Lower leg skin (tissue), 4 donors: ENCODE results near the gene CD274. TPM values are rescaled to one million over a fixed set of nuclear protein-coding genes. Genes with fewer than 3 reads are reported as not detected.

Experiments
- DNase-seq, 2 donors: peaks; one replicate each; pipeline ENCODE4 v3.0.0-alpha.2; 2019; ENCODE audit warnings: low spot score in 2 of 2
- H3K4me3 ChIP-seq: fragments of 200-600 bp; sonication (generic); 2 replicates; pipeline ENCODE4 v1.5.1; 2017; ENCODE audit warnings: mild to moderate bottlenecking, low read depth; ENCODE audit not compliant: poor library complexity, severe bottlenecking
- CTCF ChIP-seq, 3 donors: fragments of 450-650 bp; IDR thresholded peaks; one replicate each; pipeline ENCODE4 v1.5.1; 2016; ENCODE audit warnings: antibody characterized with exemption in 3 of 3, mild to moderate bottlenecking in 3 of 3, moderate library complexity in 2 of 3
- POLR2A ChIP-seq, 2 donors: fragments of 450-650 bp; IDR thresholded peaks; one replicate each; pipeline ENCODE4 v1.6.1; 2016 to 2017; ENCODE audit warnings: antibody characterized with exemption in 2 of 2, mild to moderate bottlenecking in 1 of 2, moderate library complexity in 1 of 2
- WGBS, 2 donors: methylation state at CpG; one replicate each; pipeline ENCODE4 v1.1.5; 2018; 5-methylcytosine and 5-hydroxymethylcytosine counted together
- intact Hi-C: fragments of 100-400 bp; cut with DNase I; formaldehyde crosslinking; loops from one replicate; pipeline ENCODE4 v1.15.0; 2023; ENCODE audit warnings: low total_unique reads
- total RNA-seq, 4 donors: library from RNA; depleted of rRNA; stranded (reverse); fragments of >200 nt; gene quantifications; one replicate each; pipeline ENCODE4 v1.1.0, GENCODE V29; 2016

Gene CD274
- total RNA-seq, 4 donors from 2014 or later = 0.08 to 1.5 (median 0.50) TPM

- no peak overlapping the region for H3K4me3 ChIP-seq
- 94 to 96% methylated on average over 2 of the region's 2 CpGs for WGBS, 2 donors
- no peak for TF ChIP-seq POLR2A (IDR thresholded peaks at IDR 0.05)
- TF ChIP-seq CTCF (IDR thresholded peaks at IDR 0.05) = no peak
- no peak for DNase-seq
- intact Hi-C loops = loop anchor here (2.0 kb wide), 1 partner anchor 39 kb away; no protein-coding TSS in a partner anchor
Observed at GRCh38 chr9:5513966-5514616, 63.7 kb downstream of the CD274 start.

GRCh38 chr9:5514617-5515260 is 64.4 kb downstream of the CD274 start:
- WGBS, 2 donors = 87 to 90% methylated on average over 6 of the region's 6 CpGs
- intact Hi-C loops = no loop called here
- TF ChIP-seq POLR2A (IDR thresholded peaks at IDR 0.05) = no peak
- TF ChIP-seq CTCF (IDR thresholded peaks at IDR 0.05) = no peak

GRCh38 chr9:5515261-5515650 is 64.9 kb downstream of the CD274 start:
- intact Hi-C loops = no loop called here
- WGBS, 2 donors = 90 to 97% methylated on average over 4 of the region's 4 CpGs
- TF ChIP-seq CTCF (IDR thresholded peaks at IDR 0.05) (no peak), POLR2A (IDR thresholded peaks at IDR 0.05) (no peak)
- no peak for DNase-seq
- H3K4me3 ChIP-seq = no peak overlapping the region

More at GRCh38 chr9:5514617-5515260, 64.4 kb downstream of the CD274 start:
- DNase-seq = no peak
- H3K4me3 ChIP-seq = no peak overlapping the region

- no peak for TF ChIP-seq POLR2A (IDR thresholded peaks at IDR 0.05)
- no peak for TF ChIP-seq CTCF (IDR thresholded peaks at IDR 0.05)
- WGBS, 2 donors = 93 to 98% methylated on average over 7 to 10 of the region's 10 CpGs
- intact Hi-C loops = no loop called here
Observed at GRCh38 chr9:5516453-5517220, 66.3 kb downstream of the CD274 start.

GRCh38 chr9:5518171-5518936 is 68.0 kb downstream of the CD274 start:
- TF ChIP-seq CTCF (IDR thresholded peaks at IDR 0.05) (no peak), POLR2A (IDR thresholded peaks at IDR 0.05) (no peak)
- WGBS, 2 donors = 31 to 38% methylated on average over 2 of the region's 2 CpGs
- intact Hi-C loops = no loop called here
- H3K4me3 ChIP-seq = no peak overlapping the region
- DNase-seq = no peak

More at GRCh38 chr9:5516453-5517220, 66.3 kb downstream of the CD274 start:
- no peak overlapping the region for H3K4me3 ChIP-seq
- DNase-seq = no peak
